Coronary artery (tissue), 2 donors: ENCODE results near the gene SLC7A1.

Experiments
- DNase-seq: peaks from one replicate; pipeline ENCODE4 v3.0.0-alpha.2; 2017; ENCODE audit warnings: low spot score
- H3K27ac ChIP-seq, 2 donors: fragments of 200-600 bp; sonication (generic); one replicate each; pipeline ENCODE4 v1.5.1; 2016 to 2019
- H3K4me3 ChIP-seq: fragments of 200-600 bp; sonication (generic); 2 replicates; pipeline ENCODE4 v1.5.1; 2016; ENCODE audit warnings: mild to moderate bottlenecking, moderate library complexity
- CTCF ChIP-seq: fragments of 200-600 bp; sonication (generic); IDR thresholded peaks from one replicate; pipeline ENCODE4 v1.5.1; 2019; ENCODE audit warnings: antibody characterized with exemption

Gene SLC7A1

GRCh38 chr13:29539856-29540255 lies 55.6 kb downstream of the SLC7A1 start:
- DNase-seq: no peak
- no peak overlapping the region for H3K27ac ChIP-seq
- no peak overlapping the region for H3K4me3 ChIP-seq
- TF ChIP-seq CTCF: no peak

GRCh38 chr13:29538652-29539040 lies 56.8 kb downstream of the SLC7A1 start:
- no peak for DNase-seq

GRCh38 chr13:29537736-29538651 lies 57.5 kb downstream of the SLC7A1 start:
- no peak overlapping the region for H3K27ac ChIP-seq
- DNase-seq: no peak
- TF ChIP-seq CTCF: no peak
- no peak overlapping the region for H3K4me3 ChIP-seq

More at GRCh38 chr13:29538652-29539040, 56.8 kb downstream of the SLC7A1 start:
- peak overlapping the region in 1 of 2 donors; percentile 0 for H3K27ac ChIP-seq
- no peak for TF ChIP-seq CTCF
- H3K4me3 ChIP-seq: no peak overlapping the region

- Histone ChIP-seq H3K27ac (no peak overlapping the region), H3K4me3 (no peak overlapping the region)
- DNase-seq: no peak
- TF ChIP-seq CTCF: no peak
These were observed 58.6 kb downstream of the SLC7A1 start for GRCh38 chr13:29536853-29537252.

GRCh38 chr13:29535663-29536655 lies 59.5 kb downstream of the SLC7A1 start:
- Histone ChIP-seq H3K4me3 (no peak overlapping the region), H3K27ac (no peak overlapping the region)
- TF ChIP-seq CTCF: no peak
- no peak for DNase-seq

- TF ChIP-seq CTCF: no peak
- no peak overlapping the region for H3K27ac ChIP-seq
- H3K4me3 ChIP-seq: no peak overlapping the region
- no peak for DNase-seq
These were observed 61.4 kb downstream of the SLC7A1 start for GRCh38 chr13:29534083-29534482.
